SK-N-SH treated with all-trans-retinoic acid at 6 μM for 48 hours (cell line): Measurements from ENCODE around the gene ST6GAL1.

Experiments used
- ARNTL ChIP-seq: fragments of 450-650 bp; formaldehyde crosslinking; IDR thresholded peaks from 2 replicates; pipeline ENCODE4 v1.5.0; 2020; ENCODE audit warnings: low read depth, mild to moderate bottlenecking, moderate library complexity, borderline replicate concordance
- CSDC2 ChIP-seq: fragments of 250-450 bp; sonication (Bioruptor Pico); IDR thresholded peaks from 2 replicates; pipeline ENCODE4 v1.5.0; 2020; ENCODE audit warnings: mild to moderate bottlenecking, moderate library complexity
- ESRRG ChIP-seq: fragments of 250-450 bp; sonication (Bioruptor Pico); IDR thresholded peaks from 2 replicates; pipeline ENCODE4 v1.6.1; 2021; ENCODE audit warnings: mild to moderate bottlenecking
- ISL1 ChIP-seq: fragments of 250-450 bp; sonication (Bioruptor Pico); IDR thresholded peaks from 2 replicates; pipeline ENCODE4 v2.1.2; 2022; ENCODE audit warnings: mild to moderate bottlenecking, moderate library complexity
- PPARA ChIP-seq: fragments of 250-450 bp; sonication (Bioruptor Pico); IDR thresholded peaks from 2 replicates; pipeline ENCODE4 v1.5.0; 2020; ENCODE audit warnings: mild to moderate bottlenecking, borderline replicate concordance
- RARB ChIP-seq: fragments of 250-450 bp; sonication (Bioruptor Pico); IDR thresholded peaks from 2 replicates; pipeline ENCODE4 v1.8.0; 2021; ENCODE audit warnings: mild to moderate bottlenecking, moderate library complexity
- TOX ChIP-seq: fragments of 250-450 bp; sonication (Bioruptor Pico); IDR thresholded peaks from 2 replicates; pipeline ENCODE4 v1.8.0; 2021; ENCODE audit warnings: mild to moderate bottlenecking, moderate library complexity, borderline replicate concordance
- ZFP3 ChIP-seq: fragments of 250-450 bp; sonication (Bioruptor Pico); IDR thresholded peaks from 2 replicates; pipeline ENCODE4 v1.5.0; 2020; ENCODE audit warnings: mild to moderate bottlenecking, moderate library complexity
- ZFP30 ChIP-seq: fragments of 450-650 bp; formaldehyde crosslinking; IDR thresholded peaks from 2 replicates; pipeline ENCODE4 v1.5.0; 2022; ENCODE audit warnings: mild to moderate bottlenecking, moderate library complexity
- TF ChIP-seq, protein P1 (sequence below): fragments of 250-450 bp; sonication (Bioruptor Pico); IDR thresholded peaks from 2 replicates; pipeline ENCODE4 v1.5.0; 2020; ENCODE audit warnings: mild to moderate bottlenecking, moderate library complexity
- TF ChIP-seq, protein P2 (sequence below): fragments of 250-450 bp; sonication (Bioruptor Pico); IDR thresholded peaks from 2 replicates; pipeline ENCODE4 v1.8.0; 2020; ENCODE audit warnings: mild to moderate bottlenecking, moderate library complexity, borderline replicate concordance
- TF ChIP-seq, protein P3 (sequence below): fragments of 250-450 bp; sonication (Bioruptor Pico); IDR thresholded peaks from 2 replicates; pipeline ENCODE4 v1.5.1; 2020; ENCODE audit warnings: low read depth, mild to moderate bottlenecking, moderate library complexity

DNA sequence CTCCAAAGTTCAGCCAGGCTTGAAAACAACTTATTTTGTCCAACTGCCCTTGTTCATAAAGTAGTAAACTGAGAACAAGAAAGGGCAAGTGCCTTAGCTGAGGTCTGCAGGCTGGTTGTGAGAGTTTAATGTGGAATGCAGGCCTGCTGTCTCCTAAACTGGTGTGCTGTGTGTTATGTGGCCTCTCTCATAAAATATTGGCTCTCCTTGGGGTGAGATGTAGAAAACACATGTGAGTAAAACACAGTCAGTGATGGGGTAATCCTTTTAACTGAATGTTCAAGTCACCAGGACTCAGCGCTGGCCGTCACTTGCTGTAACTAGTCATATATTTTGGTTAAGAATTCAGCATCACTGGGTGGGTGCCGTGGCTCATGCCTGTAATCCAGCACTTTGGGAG, 7.1 kb upstream of the ST6GAL1 start:
- TF ChIP-seq, protein P1, sequence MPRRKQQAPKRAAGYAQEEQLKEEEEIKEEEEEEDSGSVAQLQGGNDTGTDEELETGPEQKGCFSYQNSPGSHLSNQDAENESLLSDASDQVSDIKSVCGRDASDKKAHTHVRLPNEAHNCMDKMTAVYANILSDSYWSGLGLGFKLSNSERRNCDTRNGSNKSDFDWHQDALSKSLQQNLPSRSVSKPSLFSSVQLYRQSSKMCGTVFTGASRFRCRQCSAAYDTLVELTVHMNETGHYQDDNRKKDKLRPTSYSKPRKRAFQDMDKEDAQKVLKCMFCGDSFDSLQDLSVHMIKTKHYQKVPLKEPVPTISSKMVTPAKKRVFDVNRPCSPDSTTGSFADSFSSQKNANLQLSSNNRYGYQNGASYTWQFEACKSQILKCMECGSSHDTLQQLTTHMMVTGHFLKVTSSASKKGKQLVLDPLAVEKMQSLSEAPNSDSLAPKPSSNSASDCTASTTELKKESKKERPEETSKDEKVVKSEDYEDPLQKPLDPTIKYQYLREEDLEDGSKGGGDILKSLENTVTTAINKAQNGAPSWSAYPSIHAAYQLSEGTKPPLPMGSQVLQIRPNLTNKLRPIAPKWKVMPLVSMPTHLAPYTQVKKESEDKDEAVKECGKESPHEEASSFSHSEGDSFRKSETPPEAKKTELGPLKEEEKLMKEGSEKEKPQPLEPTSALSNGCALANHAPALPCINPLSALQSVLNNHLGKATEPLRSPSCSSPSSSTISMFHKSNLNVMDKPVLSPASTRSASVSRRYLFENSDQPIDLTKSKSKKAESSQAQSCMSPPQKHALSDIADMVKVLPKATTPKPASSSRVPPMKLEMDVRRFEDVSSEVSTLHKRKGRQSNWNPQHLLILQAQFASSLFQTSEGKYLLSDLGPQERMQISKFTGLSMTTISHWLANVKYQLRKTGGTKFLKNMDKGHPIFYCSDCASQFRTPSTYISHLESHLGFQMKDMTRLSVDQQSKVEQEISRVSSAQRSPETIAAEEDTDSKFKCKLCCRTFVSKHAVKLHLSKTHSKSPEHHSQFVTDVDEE (CRISPR knock-in tag): no peak
- TF ChIP-seq ZFP3 (CRISPR knock-in tag): no peak
- TF ChIP-seq ESRRG (CRISPR knock-in tag): no peak
- TF ChIP-seq ISL1 (CRISPR knock-in tag): no peak
- no peak for TF ChIP-seq PPARA (CRISPR knock-in tag)
- TF ChIP-seq, protein P2, sequence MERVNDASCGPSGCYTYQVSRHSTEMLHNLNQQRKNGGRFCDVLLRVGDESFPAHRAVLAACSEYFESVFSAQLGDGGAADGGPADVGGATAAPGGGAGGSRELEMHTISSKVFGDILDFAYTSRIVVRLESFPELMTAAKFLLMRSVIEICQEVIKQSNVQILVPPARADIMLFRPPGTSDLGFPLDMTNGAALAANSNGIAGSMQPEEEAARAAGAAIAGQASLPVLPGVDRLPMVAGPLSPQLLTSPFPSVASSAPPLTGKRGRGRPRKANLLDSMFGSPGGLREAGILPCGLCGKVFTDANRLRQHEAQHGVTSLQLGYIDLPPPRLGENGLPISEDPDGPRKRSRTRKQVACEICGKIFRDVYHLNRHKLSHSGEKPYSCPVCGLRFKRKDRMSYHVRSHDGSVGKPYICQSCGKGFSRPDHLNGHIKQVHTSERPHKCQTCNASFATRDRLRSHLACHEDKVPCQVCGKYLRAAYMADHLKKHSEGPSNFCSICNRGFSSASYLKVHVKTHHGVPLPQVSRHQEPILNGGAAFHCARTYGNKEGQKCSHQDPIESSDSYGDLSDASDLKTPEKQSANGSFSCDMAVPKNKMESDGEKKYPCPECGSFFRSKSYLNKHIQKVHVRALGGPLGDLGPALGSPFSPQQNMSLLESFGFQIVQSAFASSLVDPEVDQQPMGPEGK (CRISPR knock-in tag): no peak
- TF ChIP-seq ARNTL (CRISPR knock-in tag): no peak
- TF ChIP-seq, protein P3, sequence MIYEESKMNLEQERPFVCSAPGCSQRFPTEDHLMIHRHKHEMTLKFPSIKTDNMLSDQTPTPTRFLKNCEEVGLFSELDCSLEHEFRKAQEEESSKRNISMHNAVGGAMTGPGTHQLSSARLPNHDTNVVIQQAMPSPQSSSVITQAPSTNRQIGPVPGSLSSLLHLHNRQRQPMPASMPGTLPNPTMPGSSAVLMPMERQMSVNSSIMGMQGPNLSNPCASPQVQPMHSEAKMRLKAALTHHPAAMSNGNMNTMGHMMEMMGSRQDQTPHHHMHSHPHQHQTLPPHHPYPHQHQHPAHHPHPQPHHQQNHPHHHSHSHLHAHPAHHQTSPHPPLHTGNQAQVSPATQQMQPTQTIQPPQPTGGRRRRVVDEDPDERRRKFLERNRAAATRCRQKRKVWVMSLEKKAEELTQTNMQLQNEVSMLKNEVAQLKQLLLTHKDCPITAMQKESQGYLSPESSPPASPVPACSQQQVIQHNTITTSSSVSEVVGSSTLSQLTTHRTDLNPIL (CRISPR knock-in tag): no peak
- no peak for TF ChIP-seq TOX (CRISPR knock-in tag)
- TF ChIP-seq ZFP30 (CRISPR knock-in tag): no peak
- no peak for TF ChIP-seq RARB (CRISPR knock-in tag)
- TF ChIP-seq CSDC2 (CRISPR knock-in tag): no peak
